T-helper 2 cell treated with Interferon-gamma antibody and Interleukin-4, amounts not matched to agents 100 ng/mL and 5 ng/mL, for 36 hours (primary cell): ENCODE results near the gene KCNK4. TPM values are rescaled to one million over a fixed set of nuclear protein-coding genes. Genes with fewer than 3 reads are reported as not detected.

Experiments
- intact Hi-C: fragments of 100-400 bp; cut with micrococcal nuclease; formaldehyde crosslinking; loops from one replicate; pipeline ENCODE4 v1.15.1; 2023
- total RNA-seq: library from RNA; stranded (reverse); gene quantifications from 2 replicates; pipeline ENCODE4 v1.2.3, GENCODE V29; 2022

Gene KCNK4
- total RNA-seq, 1 donor from 2014 or later: not detected

GRCh38 chr11:64252003-64252872, 38.9 kb upstream of the KCNK4 start:
- intact Hi-C loops: no loop called here

DNA sequence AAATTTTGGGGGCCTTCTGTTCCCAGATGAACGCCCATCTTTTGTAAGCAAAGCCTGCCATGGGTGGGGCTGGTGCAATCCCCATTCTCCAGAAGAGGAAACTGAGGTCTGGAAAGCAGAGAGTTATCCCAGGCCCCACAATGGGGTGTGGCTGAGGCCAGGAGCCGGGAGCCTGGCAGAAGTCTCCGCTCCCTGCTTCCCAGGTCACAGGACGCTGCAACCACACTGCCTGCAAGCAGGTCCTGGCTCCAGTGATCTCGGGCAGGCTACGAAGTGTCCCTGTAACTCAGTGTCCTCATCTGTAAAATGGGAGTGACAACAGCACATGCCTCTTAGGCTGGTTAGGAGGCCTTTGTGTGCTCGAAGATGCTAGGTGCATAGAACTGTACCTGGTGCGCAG, 38.1 kb upstream of the KCNK4 start:
- intact Hi-C loops: no loop called here

GRCh38 chr11:64253481-64253880, 37.6 kb upstream of the KCNK4 start:
- intact Hi-C loops: no loop called here

- intact Hi-C loops: no loop called here
Observed at GRCh38 chr11:64254326-64254725, 36.8 kb upstream of the KCNK4 start.

DNA sequence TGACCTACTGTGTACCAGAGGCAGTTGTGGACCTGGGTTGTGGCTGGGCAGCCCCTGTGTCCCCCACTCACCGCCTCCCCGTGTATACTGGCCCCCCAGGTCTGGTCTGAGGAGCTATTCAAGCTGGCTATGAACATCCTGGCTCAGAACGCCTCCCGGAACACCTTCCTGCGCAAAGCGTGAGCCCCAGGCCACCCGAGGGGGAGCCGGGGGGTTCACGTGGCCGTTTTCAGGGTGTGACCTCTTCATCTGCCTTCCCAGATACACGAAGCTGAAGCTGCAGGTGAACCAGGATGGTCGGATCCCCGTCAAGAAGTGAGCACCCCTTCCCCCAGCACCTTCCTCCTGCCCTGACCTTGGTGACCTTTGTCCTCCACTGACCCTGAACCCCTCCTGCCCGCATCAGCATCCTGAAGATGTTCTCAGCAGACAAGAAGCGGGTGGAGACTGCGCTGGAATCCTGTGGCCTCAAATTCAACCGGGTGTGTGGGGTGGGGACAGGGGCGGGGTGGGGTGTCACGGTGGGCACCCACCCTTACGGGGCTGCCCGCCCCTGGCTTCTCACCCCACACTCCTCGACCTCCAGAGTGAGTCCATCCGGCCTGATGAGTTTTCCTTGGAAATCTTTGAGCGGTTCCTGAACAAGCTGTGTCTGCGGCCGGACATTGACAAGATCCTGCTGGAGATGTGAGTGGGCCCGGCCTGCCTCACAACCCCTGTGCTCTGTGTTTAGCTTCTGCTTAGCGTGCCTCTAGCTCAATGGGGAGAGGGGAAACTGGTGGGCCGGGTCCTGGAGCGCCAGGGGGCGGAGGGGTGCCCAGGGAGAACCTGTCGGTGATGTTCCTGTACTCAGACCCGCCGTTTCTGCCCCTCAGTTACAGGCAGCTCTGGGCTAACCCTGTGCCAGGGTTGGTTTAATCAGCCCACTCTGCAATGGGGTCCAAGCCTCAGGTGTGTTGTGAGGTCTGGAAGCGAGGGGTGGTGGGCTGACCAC, 35.7 kb upstream of the KCNK4 start:
- intact Hi-C loops: no loop called here

DNA sequence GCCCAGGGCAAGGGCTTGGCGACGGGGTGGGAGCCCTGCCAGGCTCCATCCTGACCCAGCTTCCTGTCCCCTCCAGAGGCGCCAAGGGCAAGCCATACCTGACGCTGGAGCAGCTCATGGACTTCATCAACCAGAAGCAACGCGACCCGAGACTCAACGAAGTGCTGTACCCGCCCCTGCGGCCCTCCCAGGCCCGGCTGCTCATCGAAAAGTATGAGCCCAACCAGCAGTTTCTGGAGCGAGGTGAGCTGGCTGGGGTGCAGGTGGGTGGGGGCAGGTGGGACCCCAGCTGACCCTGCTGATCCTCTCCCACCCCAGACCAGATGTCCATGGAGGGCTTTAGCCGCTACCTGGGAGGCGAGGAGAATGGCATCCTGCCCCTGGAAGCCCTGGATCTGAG, 34.8 kb upstream of the KCNK4 start:
- intact Hi-C loops: no loop called here

GRCh38 chr11:64258356-64258755, 32.7 kb upstream of the KCNK4 start:
- intact Hi-C loops: no loop called here

DNA sequence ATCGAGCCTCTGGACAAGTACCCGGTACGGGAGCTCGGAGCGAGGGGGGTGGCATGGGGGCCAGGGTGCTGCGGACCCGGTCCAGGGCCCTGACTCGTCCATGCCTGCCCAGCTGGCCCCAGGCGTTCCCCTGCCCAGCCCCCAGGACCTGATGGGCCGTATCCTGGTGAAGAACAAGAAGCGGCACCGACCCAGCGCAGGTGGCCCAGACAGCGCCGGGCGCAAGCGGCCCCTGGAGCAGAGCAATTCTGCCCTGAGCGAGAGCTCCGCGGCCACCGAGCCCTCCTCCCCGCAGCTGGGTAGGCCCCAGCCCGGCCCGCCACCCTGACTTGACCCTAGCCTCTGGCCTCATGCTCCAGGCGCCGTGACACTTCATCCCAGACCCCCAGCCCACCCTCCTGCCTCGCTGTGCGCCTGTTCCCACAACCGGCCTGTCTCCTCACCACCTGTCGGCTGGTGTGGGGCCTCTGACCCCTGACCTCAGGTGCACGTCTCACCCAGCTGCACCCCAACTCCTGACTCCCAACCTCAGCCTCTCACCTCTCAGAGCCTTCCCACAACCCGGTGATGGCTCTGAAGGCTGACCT, 32.1 kb upstream of the KCNK4 start:
- intact Hi-C loops: no loop called here

DNA sequence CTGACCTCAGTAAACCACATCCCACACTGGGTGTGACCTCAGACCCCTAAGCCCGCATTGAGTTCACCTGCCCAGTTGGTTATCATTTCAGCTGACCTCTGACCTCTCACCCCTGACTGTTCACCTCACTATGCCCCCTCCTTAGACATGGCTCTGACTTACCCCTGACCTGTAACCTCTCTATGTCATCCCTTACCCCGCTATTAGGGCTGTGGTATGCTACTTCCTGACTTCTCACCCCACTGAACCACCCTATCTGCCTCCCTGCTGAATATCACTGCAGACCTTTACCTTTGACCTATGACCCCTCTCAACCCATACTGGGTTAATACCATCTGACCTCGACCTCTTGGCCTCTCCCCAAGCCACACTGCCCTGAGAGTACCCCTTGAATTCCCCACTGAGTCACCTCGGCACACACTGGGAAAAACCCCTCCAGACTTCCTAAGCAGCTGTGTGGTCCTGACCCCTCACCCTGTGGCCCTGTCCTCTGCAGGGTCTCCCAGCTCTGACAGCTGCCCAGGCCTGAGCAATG, 31.5 kb upstream of the KCNK4 start:
- intact Hi-C loops: no loop called here

- intact Hi-C loops: no loop called here
Observed at GRCh38 chr11:64260147-64260708, 30.9 kb upstream of the KCNK4 start.

DNA sequence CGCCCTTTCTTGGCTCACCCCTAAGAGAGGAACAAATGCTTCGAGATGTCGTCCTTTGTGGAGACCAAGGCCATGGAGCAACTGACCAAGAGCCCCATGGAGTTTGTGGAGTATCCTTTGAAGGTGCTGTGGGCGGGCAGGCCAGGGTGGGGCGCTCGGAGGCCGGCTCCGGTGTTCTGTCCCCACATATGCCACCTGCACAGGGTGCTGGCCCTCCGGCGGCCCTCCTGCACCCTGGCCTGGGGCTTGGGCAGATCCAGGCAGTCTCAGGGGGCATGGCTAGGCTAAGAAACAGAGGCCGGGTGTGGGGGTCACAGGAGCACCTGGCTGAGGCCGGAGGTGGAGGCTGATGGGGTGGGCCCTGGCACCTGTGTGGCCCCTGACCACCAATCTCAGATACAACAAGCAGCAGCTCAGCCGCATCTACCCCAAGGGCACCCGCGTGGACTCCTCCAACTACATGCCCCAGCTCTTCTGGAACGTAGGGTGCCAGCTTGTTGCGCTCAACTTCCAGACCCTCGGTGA, 29.5 kb upstream of the KCNK4 start:
- intact Hi-C loops: no loop called here

GRCh38 chr11:64262271-64263002, 28.7 kb upstream of the KCNK4 start:
- intact Hi-C loops: no loop called here

DNA sequence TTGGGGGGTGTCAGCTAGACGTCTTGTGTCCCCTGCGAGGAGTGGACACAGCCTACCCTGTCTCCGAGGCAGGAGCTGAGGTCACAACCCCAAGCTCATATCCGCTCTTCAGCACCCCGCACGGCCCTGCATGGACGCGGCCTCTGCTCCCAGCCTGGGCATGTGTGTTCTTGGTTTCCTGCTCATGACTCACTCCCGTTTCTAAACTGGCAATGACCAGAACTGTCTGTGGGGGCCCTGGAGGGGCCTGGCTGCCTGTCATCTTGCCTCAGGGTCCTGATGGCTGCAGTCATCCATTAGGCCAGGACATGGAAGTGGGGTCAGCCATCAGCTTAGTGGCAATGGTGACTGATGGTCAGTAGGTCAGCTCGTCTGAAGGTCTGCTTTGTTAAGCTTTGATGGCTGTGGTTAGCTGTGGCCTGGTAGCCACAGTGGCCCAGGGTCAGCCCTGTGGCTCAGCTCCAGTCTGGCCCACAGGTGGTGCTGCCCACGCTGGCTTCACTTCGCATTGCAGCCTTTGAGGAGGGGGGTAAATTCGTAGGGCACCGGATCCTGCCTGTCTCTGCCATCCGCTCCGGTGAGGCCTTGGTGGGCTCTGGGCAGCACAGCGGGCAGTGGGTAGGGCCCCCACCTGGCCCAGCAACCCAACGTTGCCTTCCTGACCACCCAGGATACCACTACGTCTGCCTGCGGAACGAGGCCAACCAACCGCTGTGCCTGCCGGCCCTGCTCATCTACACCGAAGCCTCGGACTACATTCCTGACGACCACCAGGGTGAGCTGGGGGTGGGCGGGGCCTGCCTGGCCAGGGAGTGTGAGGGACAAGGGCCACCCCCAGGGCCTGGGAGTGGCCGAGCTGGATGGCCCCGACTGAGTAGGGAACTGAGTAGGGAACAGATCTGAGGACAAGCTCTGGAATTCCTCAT, 27.8 kb upstream of the KCNK4 start:
- intact Hi-C loops: no loop called here

GRCh38 chr11:64263947-64264317, 27.2 kb upstream of the KCNK4 start:
- intact Hi-C loops: no loop called here

GRCh38 chr11:64264371-64264852, 26.7 kb upstream of the KCNK4 start:
- intact Hi-C loops: no loop called here

DNA sequence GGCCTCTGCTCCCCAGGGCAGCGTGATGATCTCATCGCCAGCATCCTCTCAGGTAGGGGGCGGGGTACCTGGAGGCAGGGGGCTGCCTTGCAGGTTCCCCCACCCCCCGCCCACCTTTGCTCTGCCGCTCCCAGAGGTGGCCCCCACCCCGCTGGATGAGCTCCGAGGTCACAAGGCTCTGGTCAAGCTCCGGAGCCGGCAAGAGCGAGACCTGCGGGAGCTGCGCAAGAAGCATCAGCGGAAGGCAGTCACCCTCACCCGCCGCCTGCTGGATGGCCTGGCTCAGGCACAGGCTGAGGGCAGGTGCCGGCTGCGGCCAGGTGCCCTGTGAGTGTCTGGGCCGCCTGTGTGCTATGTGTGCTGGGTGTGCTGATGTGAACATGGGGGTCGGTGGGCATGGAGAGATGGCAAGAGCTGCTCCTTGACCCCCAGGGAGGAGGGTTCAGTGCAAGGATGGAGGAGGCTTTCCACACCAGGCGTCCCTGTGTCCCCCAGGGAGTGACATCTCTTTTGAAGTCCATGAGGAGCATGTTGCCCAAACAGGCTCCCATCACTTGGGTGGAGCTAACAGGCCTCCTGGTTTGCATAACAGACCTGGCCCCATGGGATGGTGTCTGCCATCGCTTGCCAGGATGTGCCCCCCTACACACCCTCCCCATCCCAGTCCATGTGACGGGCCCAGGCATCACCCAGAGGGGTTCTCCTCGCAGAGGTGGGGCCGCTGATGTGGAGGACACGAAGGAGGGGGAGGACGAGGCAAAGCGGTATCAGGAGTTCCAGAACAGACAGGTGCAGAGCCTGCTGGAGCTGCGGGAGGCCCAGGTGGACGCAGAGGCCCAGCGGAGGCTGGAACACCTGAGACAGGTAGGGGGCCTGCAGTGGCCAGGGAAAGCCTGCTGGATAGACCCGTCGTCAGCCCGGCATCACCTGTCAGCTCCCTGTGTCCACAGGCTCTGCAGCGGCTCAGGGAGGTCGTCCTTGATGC, 25.6 kb upstream of the KCNK4 start:
- intact Hi-C loops: no loop called here

DNA sequence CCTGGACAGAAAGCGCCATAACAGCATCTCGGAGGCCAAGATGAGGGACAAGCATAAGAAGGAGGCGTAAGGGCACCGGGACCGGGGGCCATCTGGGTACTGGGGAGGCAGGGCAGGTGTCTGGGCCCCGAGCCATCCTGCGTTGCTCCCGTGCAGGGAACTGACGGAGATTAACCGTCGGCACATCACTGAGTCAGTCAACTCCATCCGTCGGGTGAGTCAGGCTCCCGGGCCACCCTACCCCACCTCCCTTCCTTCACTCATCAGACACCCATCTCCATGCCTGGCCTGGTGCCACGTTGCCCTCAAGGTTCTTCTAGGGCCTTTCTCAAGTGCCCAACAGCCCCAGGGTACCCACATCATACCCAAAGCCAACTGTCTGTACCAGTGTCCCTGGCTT, 24.8 kb upstream of the KCNK4 start:
- intact Hi-C loops: no loop called here
